ENCODE results near the gene CYS1. TPM values are rescaled to one million over a fixed set of nuclear protein-coding genes. Genes with fewer than 3 reads are reported as not detected.

CYS1 gene
- polyA plus RNA-seq, 1 donor from 2014 or later: not detected

- Histone ChIP-seq H3K9ac (ENCODE audit: low read length) (no peak overlapping the region), H4K20me1 (ENCODE audit: insufficient read depth) (no peaks in the 10 kb centered on the region), H3K27me3 (ENCODE audit: insufficient read depth, low read depth, low read length) (peaks cover 21% of the 10 kb centered on the region), H3K9me2 (ENCODE audit: insufficient read depth, low read length) (no peaks in the 10 kb centered on the region), H2AFZ (ENCODE audit: low read depth, low read length) (no peak overlapping the region), H3F3A (ENCODE audit: insufficient read depth, low read length, poor library complexity, severe bottlenecking) (no peaks in the 10 kb centered on the region), H3K36me3 (ENCODE audit: insufficient read depth, low read length) (no peaks in the 10 kb centered on the region), H3K4me2 (ENCODE audit: low read length) (no peak overlapping the region), H3K79me2 (replicated peaks; ENCODE audit: insufficient read depth, low read length) (no peaks in the 10 kb centered on the region), H3K27ac (ENCODE audit: low read length) (no peak overlapping the region), H3K9me3 (ENCODE audit: low read length) (no peaks in the 10 kb centered on the region), H3K4me3 (ENCODE audit: low read length) (no peak overlapping the region)
- TF ChIP-seq MXI1 (conservative IDR thresholded peaks at IDR 0.05; ENCODE audit: poor library complexity, severe bottlenecking) (no peak), EZH2 (IDR thresholded peaks at IDR 0.05; ENCODE audit: borderline replicate concordance, insufficient read depth, low read length, poor library complexity, severe bottlenecking) (no peak), REST (IDR thresholded peaks at IDR 0.05; ENCODE audit: borderline replicate concordance) (no peak), POLR2AphosphoS5 (IDR thresholded peaks at IDR 0.05) (no peak), SMC3 (conservative IDR thresholded peaks at IDR 0.05; ENCODE audit: poor library complexity) (no peak), EP300 (conservative IDR thresholded peaks at IDR 0.05; ENCODE audit: poor library complexity, severe bottlenecking) (no peak), CTCF (IDR thresholded peaks at IDR 0.05; ENCODE audit: poor library complexity, severe bottlenecking) (no peak), RAD21 (conservative IDR thresholded peaks at IDR 0.05) (no peak)
Observed at GRCh38 chr2:10085668-10086059, 5.5 kb upstream of the CYS1 start.

DNA sequence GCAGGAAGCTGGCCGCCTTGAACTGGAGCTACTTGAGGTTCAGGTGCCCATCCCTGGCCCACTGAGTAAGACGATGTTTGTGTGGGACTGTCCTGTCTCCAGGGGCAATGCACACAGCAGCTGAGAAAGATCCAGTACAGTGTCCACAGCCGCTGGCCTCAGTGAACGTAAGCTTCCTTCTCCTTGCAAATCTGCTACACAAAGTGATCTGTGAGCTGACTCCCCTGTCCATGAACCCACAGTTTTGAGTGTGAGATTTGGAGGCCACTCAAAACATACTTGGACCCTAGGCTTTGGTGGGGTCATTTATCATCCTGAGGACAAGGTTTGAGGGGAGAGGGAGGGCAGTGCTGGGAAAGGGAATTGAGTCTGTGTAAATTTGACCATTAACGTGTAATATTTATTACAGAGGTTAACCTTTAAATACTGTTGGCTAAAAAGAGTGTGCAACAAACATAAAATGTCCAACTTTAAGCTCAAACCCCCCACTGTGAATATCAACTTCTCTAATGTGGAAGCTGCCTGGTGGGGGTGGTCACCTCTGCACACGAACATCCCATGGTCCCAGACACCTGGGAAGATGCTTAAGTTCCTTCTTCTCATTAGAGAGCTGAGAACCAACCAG lies 4.9 kb upstream of the CYS1 start:
- Histone ChIP-seq H3K9me2 (ENCODE audit: insufficient read depth, low read length) (no peaks in the 10 kb centered on the region), H4K20me1 (ENCODE audit: insufficient read depth) (no peaks in the 10 kb centered on the region), H2AFZ (ENCODE audit: low read depth, low read length) (no peak overlapping the region), H3F3A (ENCODE audit: insufficient read depth, low read length, poor library complexity, severe bottlenecking) (no peaks in the 10 kb centered on the region), H3K27ac (ENCODE audit: low read length) (no peak overlapping the region), H3K36me3 (ENCODE audit: insufficient read depth, low read length) (no peaks in the 10 kb centered on the region), H3K9me3 (ENCODE audit: low read length) (no peaks in the 10 kb centered on the region), H3K4me2 (ENCODE audit: low read length) (no peak overlapping the region), H3K4me3 (ENCODE audit: low read length) (no peak overlapping the region), H3K79me2 (replicated peaks; ENCODE audit: insufficient read depth, low read length) (no peaks in the 10 kb centered on the region), H3K9ac (ENCODE audit: low read length) (no peak overlapping the region), H3K27me3 (ENCODE audit: insufficient read depth, low read depth, low read length) (peaks cover 26% of the 10 kb centered on the region)
- TF ChIP-seq EP300 (conservative IDR thresholded peaks at IDR 0.05; ENCODE audit: poor library complexity, severe bottlenecking) (no peak), TAF1 (IDR thresholded peaks at IDR 0.05; ENCODE audit: low read depth) (no peak), MXI1 (conservative IDR thresholded peaks at IDR 0.05; ENCODE audit: poor library complexity, severe bottlenecking) (no peak), CTCF (IDR thresholded peaks at IDR 0.05; ENCODE audit: poor library complexity, severe bottlenecking) (no peak), EZH2 (IDR thresholded peaks at IDR 0.05; ENCODE audit: borderline replicate concordance, insufficient read depth, low read length, poor library complexity, severe bottlenecking) (no peak), SMC3 (conservative IDR thresholded peaks at IDR 0.05; ENCODE audit: poor library complexity) (no peak), REST (IDR thresholded peaks at IDR 0.05; ENCODE audit: borderline replicate concordance) (no peak), POLR2AphosphoS5 (IDR thresholded peaks at IDR 0.05) (no peak), RAD21 (conservative IDR thresholded peaks at IDR 0.05) (no peak)

Measured in neural cell (in vitro differentiated cells).